GM18499 (cell line): ENCODE results near the gene ATG9A.
A peak's percentile ranks its signal among the peaks of the same experiment; 100 is the strongest.
"Not testable (repeated sequence)": the region's sequence is repeated elsewhere in the genome, so short reads cannot be mapped to it uniquely, and the experiment has no call there.

ENCODE experiments used
- ATAC-seq: cut with Tn5 transposase; IDR thresholded peaks from one replicate; pipeline ENCODE4 v1.9.1; 2021; ENCODE audit warnings: moderate number of reproducible peaks; ENCODE audit not compliant: insufficient read depth, unreplicated experiment

The ATG9A gene

GRCh38 chr2:219209236-219210195, 19.9 kb downstream of the ATG9A start:
- ATAC-seq, result no peak

- no peak for ATAC-seq
Observed at GRCh38 chr2:219207884-219208740, 21.3 kb downstream of the ATG9A start.

- ATAC-seq, result no peak
Observed at GRCh38 chr2:219207134-219207883, 22.1 kb downstream of the ATG9A start.

- peak; percentile 80 for ATAC-seq
Observed at GRCh38 chr2:219206328-219207133, 22.9 kb downstream of the ATG9A start, which contains the start of gene ZFAND2B. TSS of gene ZFAND2B (plus strand) at chr2:219206782. CDS start at chr2:219206988, 206 bp downstream.

GRCh38 chr2:219205981-219206327, 23.5 kb downstream of the ATG9A start:
- ATAC-seq, result no peak

GRCh38 chr2:219205165-219205538, 24.3 kb downstream of the ATG9A start:
- no peak for ATAC-seq

GRCh38 chr2:219204425-219205164, 24.8 kb downstream of the ATG9A start:
- no peak for ATAC-seq

GRCh38 chr2:219201331-219201730, 28.1 kb downstream of the ATG9A start:
- ATAC-seq, result not testable (repeated sequence)

GRCh38 chr2:219200502-219201326, 28.7 kb downstream of the ATG9A start:
- not testable (repeated sequence) for ATAC-seq

- ATAC-seq, result no peak
Observed at GRCh38 chr2:219199470-219200211, 29.8 kb downstream of the ATG9A start.

- no peak for ATAC-seq
Observed at GRCh38 chr2:219198974-219199373, 30.5 kb downstream of the ATG9A start.

GRCh38 chr2:219197388-219197787, 32.0 kb downstream of the ATG9A start:
- no peak for ATAC-seq

GRCh38 chr2:219186754-219187456, 42.5 kb downstream of the ATG9A start:
- ATAC-seq, result no peak

GRCh38 chr2:219184121-219184520, 45.3 kb downstream of the ATG9A start:
- ATAC-seq, result no peak

GRCh38 chr2:219183151-219183772, 46.2 kb downstream of the ATG9A start:
- ATAC-seq, result no peak
